A549 (cell line): Measurements from ENCODE around the gene GPC1.

ENCODE experiments used
- BHLHE40 ChIP-seq: IDR thresholded peaks from 2 replicates; pipeline ENCODE4 v1.6.1; 2012; ENCODE audit warnings: low read depth, low read length, inconsistent platforms
- CBX2 ChIP-seq: fragments of 200-600 bp; sonication (generic); IDR thresholded peaks from 2 replicates; pipeline ENCODE4 v1.6.1; 2016; ENCODE audit warnings: low read depth, mild to moderate bottlenecking, borderline replicate concordance
- CEBPB ChIP-seq, 2 experiments: fragments of >200 bp in 1 of 2; sonication (Bioruptor Twin) in 1 of 2; formaldehyde crosslinking in 1 of 2; IDR thresholded peaks; 2 replicates each; pipeline ENCODE4 v1.6.1; 2012 to 2016
- CHD4 ChIP-seq: fragments of 200-600 bp; sonication (generic); IDR thresholded peaks from 2 replicates; pipeline ENCODE4 v1.6.1; 2016; ENCODE audit warnings: antibody characterized with exemption, mild to moderate bottlenecking, borderline replicate concordance
- CTCF ChIP-seq: fragments of >200 bp; sonication (Bioruptor Twin); formaldehyde crosslinking; IDR thresholded peaks from 3 replicates; pipeline ENCODE4 v1.5.1; 2016
- JUN ChIP-seq, 2 experiments: fragments of >200 bp; sonication (Bioruptor Twin); formaldehyde crosslinking; IDR thresholded peaks; 2 replicates in 1 of 2; 3 replicates in 1 of 2; pipeline ENCODE4 v1.6.1; 2016 to 2017
- PHF8 ChIP-seq: fragments of 200-600 bp; sonication (generic); IDR thresholded peaks from 2 replicates; pipeline ENCODE4 v1.6.1; 2016; ENCODE audit warnings: low read depth, mild to moderate bottlenecking, antibody characterized with exemption, moderate library complexity, borderline replicate concordance
- RAD21 ChIP-seq, 2 experiments: fragments of >200 bp in 1 of 2; sonication (Bioruptor Twin) in 1 of 2; formaldehyde crosslinking in 1 of 2; IDR thresholded peaks in 1 of 2; conservative IDR thresholded peaks in 1 of 2; 2 replicates in 1 of 2; 3 replicates in 1 of 2; pipeline ENCODE4 v1.6.1; 2012 to 2018; ENCODE audit warnings: inconsistent platforms in 1 of 2
- ZNF302 ChIP-seq: fragments of 250-450 bp; sonication (Bioruptor Pico); IDR thresholded peaks from 2 replicates; pipeline ENCODE4 v1.9.0; 2021; ENCODE audit warnings: inconsistent platforms, mild to moderate bottlenecking, moderate library complexity

- TF ChIP-seq CTCF (no peak), BHLHE40 (no peak), RAD21 (conservative IDR thresholded peaks at IDR 0.05 in 1 of 2, IDR thresholded peaks at IDR 0.05 in 1 of 2) (no peak), CBX2 (no peak), CHD4 (no peak), PHF8 (no peak), JUN (IDR thresholded peaks at IDR 0.05) (no peak), CEBPB (IDR thresholded peaks at IDR 0.05) (no peak), ZNF302 (CRISPR knock-in tag) (no peak)
Measured at GRCh38 chr2:240393831-240394410, 41.5 kb upstream of the GPC1 start.
